ENCODE measurements around the gene MPP4. TPM values are rescaled to one million over a fixed set of nuclear protein-coding genes. Genes with fewer than 3 reads are reported as not detected.

The MPP4 gene
- total RNA-seq, 1 experiment from 2014 or later = not detected

DNA sequence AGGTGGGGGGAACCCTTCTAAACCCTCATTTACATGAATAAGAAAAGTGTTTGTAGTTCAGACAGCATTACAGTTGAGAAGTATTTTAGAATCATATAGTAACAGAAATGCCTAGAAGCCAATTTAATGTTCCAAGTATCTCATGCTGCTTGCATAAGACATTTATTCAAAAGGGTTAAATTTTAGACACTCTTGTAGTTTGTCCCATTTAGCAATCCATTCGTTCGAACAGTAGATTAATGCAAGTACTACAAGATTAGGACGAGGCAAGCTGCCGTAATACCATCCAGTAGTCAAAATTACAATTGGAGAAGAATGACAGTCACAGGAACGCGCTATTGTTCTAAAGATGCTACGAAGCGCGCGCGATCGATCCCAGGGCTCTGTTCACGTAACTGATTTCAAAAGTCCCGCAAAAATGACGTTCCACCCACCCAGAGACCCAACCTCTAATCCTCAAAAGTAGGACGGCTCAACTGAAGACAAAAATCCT lies 56.3 kb downstream of the MPP4 start:
- Histone ChIP-seq H3K9me3 (ENCODE audit: control insufficient read depth, insufficient read depth, low read depth, low read length) (no peaks in the 10 kb centered on the region), H3K27ac (ENCODE audit: low read length) (peak overlapping the region; percentile 95), H3K36me3 (ENCODE audit: control insufficient read depth, insufficient read depth, low read length) (no peaks in the 10 kb centered on the region; the same call in 1 of the 2 replicates), H3K27me3 (ENCODE audit: control insufficient read depth, insufficient read depth, low read length) (no peaks in the 10 kb centered on the region), H3K4me1 (ENCODE audit: control insufficient read depth, insufficient read depth, low read length) (peaks cover 17% of the 10 kb centered on the region), H3K4me3 (ENCODE audit: low read depth in 2 of 2, low read length in 2 of 2) (peak overlapping the region; percentile 64 to 95)
- in situ Hi-C loops (cut with HindIII; ENCODE audit: low pct_unique_long_range_greater_than_20kb, low sequenced_read_pairs) = no loop called here
- ATAC-seq (peak; percentile 59), DNase-seq (ENCODE audit: low read depth, low spot score) (no peak)
- intact Hi-C loops (cut with micrococcal nuclease; ENCODE audit: unreplicated experiment) = no loop called here
- ChIA-PET CTCF (no interaction called here), POLR2A (interaction anchor here (0.7 kb wide), 1 partner anchor 641 kb away, joined by 3 read pairs; no protein-coding TSS in a partner anchor)
- BruUV-seq (replicated peaks) = TSS peak; percentile 88
- TF ChIP-seq SIN3A (IDR thresholded peaks at IDR 0.05; ENCODE audit: borderline replicate concordance, insufficient read depth, low read depth, low read length) (no peak), TCF7L2 (IDR thresholded peaks at IDR 0.05; ENCODE audit: low read depth, low read length) (no peak), POLR2AphosphoS5 (IDR thresholded peaks at IDR 0.05; ENCODE audit: low read depth, low read length) (no peak)
- TF ChIP-seq, protein P1, sequence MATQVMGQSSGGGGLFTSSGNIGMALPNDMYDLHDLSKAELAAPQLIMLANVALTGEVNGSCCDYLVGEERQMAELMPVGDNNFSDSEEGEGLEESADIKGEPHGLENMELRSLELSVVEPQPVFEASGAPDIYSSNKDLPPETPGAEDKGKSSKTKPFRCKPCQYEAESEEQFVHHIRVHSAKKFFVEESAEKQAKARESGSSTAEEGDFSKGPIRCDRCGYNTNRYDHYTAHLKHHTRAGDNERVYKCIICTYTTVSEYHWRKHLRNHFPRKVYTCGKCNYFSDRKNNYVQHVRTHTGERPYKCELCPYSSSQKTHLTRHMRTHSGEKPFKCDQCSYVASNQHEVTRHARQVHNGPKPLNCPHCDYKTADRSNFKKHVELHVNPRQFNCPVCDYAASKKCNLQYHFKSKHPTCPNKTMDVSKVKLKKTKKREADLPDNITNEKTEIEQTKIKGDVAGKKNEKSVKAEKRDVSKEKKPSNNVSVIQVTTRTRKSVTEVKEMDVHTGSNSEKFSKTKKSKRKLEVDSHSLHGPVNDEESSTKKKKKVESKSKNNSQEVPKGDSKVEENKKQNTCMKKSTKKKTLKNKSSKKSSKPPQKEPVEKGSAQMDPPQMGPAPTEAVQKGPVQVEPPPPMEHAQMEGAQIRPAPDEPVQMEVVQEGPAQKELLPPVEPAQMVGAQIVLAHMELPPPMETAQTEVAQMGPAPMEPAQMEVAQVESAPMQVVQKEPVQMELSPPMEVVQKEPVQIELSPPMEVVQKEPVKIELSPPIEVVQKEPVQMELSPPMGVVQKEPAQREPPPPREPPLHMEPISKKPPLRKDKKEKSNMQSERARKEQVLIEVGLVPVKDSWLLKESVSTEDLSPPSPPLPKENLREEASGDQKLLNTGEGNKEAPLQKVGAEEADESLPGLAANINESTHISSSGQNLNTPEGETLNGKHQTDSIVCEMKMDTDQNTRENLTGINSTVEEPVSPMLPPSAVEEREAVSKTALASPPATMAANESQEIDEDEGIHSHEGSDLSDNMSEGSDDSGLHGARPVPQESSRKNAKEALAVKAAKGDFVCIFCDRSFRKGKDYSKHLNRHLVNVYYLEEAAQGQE (IDR thresholded peaks at IDR 0.05; ENCODE audit: insufficient read depth in 1 of 2, low read depth in 2 of 2, low read length in 1 of 2) = no peak
- TF ChIP-seq, protein P2, sequence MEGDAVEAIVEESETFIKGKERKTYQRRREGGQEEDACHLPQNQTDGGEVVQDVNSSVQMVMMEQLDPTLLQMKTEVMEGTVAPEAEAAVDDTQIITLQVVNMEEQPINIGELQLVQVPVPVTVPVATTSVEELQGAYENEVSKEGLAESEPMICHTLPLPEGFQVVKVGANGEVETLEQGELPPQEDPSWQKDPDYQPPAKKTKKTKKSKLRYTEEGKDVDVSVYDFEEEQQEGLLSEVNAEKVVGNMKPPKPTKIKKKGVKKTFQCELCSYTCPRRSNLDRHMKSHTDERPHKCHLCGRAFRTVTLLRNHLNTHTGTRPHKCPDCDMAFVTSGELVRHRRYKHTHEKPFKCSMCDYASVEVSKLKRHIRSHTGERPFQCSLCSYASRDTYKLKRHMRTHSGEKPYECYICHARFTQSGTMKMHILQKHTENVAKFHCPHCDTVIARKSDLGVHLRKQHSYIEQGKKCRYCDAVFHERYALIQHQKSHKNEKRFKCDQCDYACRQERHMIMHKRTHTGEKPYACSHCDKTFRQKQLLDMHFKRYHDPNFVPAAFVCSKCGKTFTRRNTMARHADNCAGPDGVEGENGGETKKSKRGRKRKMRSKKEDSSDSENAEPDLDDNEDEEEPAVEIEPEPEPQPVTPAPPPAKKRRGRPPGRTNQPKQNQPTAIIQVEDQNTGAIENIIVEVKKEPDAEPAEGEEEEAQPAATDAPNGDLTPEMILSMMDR (IDR thresholded peaks at IDR 0.05) = no peak

DNA sequence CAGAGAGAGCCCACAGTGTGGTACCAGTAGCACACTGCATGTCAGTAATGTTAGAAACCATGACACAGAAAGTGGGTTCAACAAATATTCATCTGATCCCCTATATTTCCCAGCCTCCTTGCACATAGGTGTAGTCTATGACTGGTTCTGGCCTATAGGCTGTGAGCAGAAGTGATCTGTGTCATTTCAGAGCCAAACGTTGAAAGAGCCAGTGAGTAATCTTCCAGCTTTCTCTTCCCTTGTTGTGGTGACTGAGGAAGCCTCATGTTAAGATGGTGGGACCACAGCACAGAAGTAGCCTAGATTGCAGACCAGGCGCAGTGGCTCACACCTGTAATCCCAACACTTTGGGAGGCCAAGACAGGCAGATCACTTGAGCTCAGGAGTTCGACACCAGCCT lies 59.2 kb downstream of the MPP4 start:
- no peak for DNase-seq (ENCODE audit: low read depth, low spot score)
- TF ChIP-seq SIN3A (IDR thresholded peaks at IDR 0.05; ENCODE audit: borderline replicate concordance, insufficient read depth, low read depth, low read length) (no peak), POLR2AphosphoS5 (IDR thresholded peaks at IDR 0.05; ENCODE audit: low read depth, low read length) (no peak), TCF7L2 (IDR thresholded peaks at IDR 0.05; ENCODE audit: low read depth, low read length) (no peak)
- TF ChIP-seq, protein P1 (IDR thresholded peaks at IDR 0.05; ENCODE audit: insufficient read depth in 1 of 2, low read depth in 2 of 2, low read length in 1 of 2) = no peak
- TF ChIP-seq, protein P2 (IDR thresholded peaks at IDR 0.05) = no peak
- ATAC-seq = no peak
- no peak overlapping the region for H3K4me3 ChIP-seq (ENCODE audit: low read depth in 2 of 2, low read length in 2 of 2)
- H3K4me1 ChIP-seq (ENCODE audit: control insufficient read depth, insufficient read depth, low read length) = peaks cover 14% of the 10 kb centered on the region
- intact Hi-C loops (cut with micrococcal nuclease; ENCODE audit: unreplicated experiment) = no loop called here
- in situ Hi-C loops (cut with HindIII; ENCODE audit: low pct_unique_long_range_greater_than_20kb, low sequenced_read_pairs) = no loop called here
- H3K36me3 ChIP-seq (ENCODE audit: control insufficient read depth, insufficient read depth, low read length) = no peaks in the 10 kb centered on the region; the same call in 1 of the 2 replicates
- ChIA-PET CTCF (no interaction called here), POLR2A (no interaction called here)
- H3K27ac ChIP-seq (ENCODE audit: low read length) = no peak overlapping the region
- no peaks in the 10 kb centered on the region for H3K9me3 ChIP-seq (ENCODE audit: control insufficient read depth, insufficient read depth, low read depth, low read length)
- BruUV-seq (replicated peaks) = no TSS peak
- H3K27me3 ChIP-seq (ENCODE audit: control insufficient read depth, insufficient read depth, low read length) = no peaks in the 10 kb centered on the region
